Stomach (tissue), 9 donors: ENCODE data around the gene CDH19. TPM values are rescaled to one million over a fixed set of nuclear protein-coding genes. Genes with fewer than 3 reads are reported as not detected.

Experiments
- DNase-seq, 2 donors: peaks; one replicate each; pipeline versions ENCODE4 v3.0.0 to v3.0.0-alpha.2; 2013 to 2019
- H3K27ac ChIP-seq, 5 donors: fragments of 200-600 bp in 4 of 5; sonication (generic) in 4 of 5; one replicate each; pipeline ENCODE4 v1.5.1; 2013 to 2019; ENCODE audit warnings: mild to moderate bottlenecking in 1 of 5, moderate library complexity in 1 of 5
- H3K27me3 ChIP-seq, 3 donors: fragments of 200-600 bp; sonication (generic); one replicate each; pipeline ENCODE4 v1.5.1; 2017 to 2019; ENCODE audit warnings: mixed run types in 1 of 3
- H3K36me3 ChIP-seq, 4 donors: fragments of 200-600 bp; sonication (generic); 1 replicate in 3 of 4; 2 replicates in 1 of 4; pipeline ENCODE4 v1.5.1; 2016 to 2019
- H3K4me1 ChIP-seq, 4 donors: fragments of 200-600 bp; sonication (generic); one replicate each; pipeline ENCODE4 v1.5.1; 2016 to 2019
- H3K4me3 ChIP-seq, 4 donors: fragments of 200-600 bp; sonication (generic) in 3 of 4; one replicate each; pipeline ENCODE4 v1.5.1; 2016 to 2019; ENCODE audit warnings: mild to moderate bottlenecking in 1 of 4
- H3K9me3 ChIP-seq, 4 donors: fragments of 200-600 bp; sonication (generic); one replicate each; pipeline ENCODE4 v1.5.1; 2016 to 2019
- CTCF ChIP-seq, 7 experiments: fragments of 450-650 bp in 4 of 7; fragments of 200-600 bp in 3 of 7; sonication (generic) in 3 of 7; IDR thresholded peaks; one replicate each; pipeline ENCODE4 v1.5.1; 2016 to 2019; ENCODE audit warnings: antibody characterized with exemption in 7 of 7, control low read depth in 2 of 7, mild to moderate bottlenecking in 1 of 7
- EP300 ChIP-seq: sonication (generic); formaldehyde crosslinking; IDR thresholded peaks from one replicate; pipeline ENCODE4 v1.6.1; 2017; ENCODE audit warnings: antibody characterized with exemption
- POLR2A ChIP-seq, 4 donors: fragments of 450-650 bp; IDR thresholded peaks; one replicate each; pipeline ENCODE4 v1.6.1; 2016; ENCODE audit warnings: antibody characterized with exemption in 4 of 4, control low read depth in 2 of 4, mild to moderate bottlenecking in 1 of 4, moderate library complexity in 1 of 4
- POLR2AphosphoS5 ChIP-seq, 3 donors: sonication (generic); formaldehyde crosslinking; IDR thresholded peaks; one replicate each; pipeline ENCODE4 v1.6.1; 2016; ENCODE audit warnings: antibody characterized with exemption in 3 of 3
- WGBS, 5 donors: extraction: QIAGEN DNeasy Blood & Tissue Kit in 3 of 5; methylation state at CpG; one replicate each; pipeline versions ENCODE4 v1.1.5 to v1.1.7; 2013 to 2018; 5-methylcytosine and 5-hydroxymethylcytosine counted together
- intact Hi-C: fragments of 100-400 bp; cut with DNase I; formaldehyde crosslinking; loops from one replicate; pipeline ENCODE4 v1.15.1; 2023; ENCODE audit warnings: low total_unique reads
- polyA plus RNA-seq, 3 donors: library from polyadenylated mRNA; stranded (reverse); fragments of 200-250 nt; gene quantifications; one replicate each; pipeline ENCODE4 v1.2.3, GENCODE V29; 2013
- total RNA-seq, 5 donors: library from RNA; depleted of rRNA; stranded (reverse); fragments of >200 nt; gene quantifications; one replicate each; pipeline versions ENCODE4 v1.1.0 to v1.2.3, GENCODE V29; 2014 to 2016
- donor health status: healthy with polysubstance abuse.
- donor health status: Bipolar disorder and iron deficiency.
- donor health status: healthy.

The CDH19 gene
- total and polyA plus RNA-seq, 8 donors: 0.92 to 52.5 (median 7.1) TPM

GRCh38 chr18:66566616-66567015 is 37.3 kb downstream of the CDH19 start:
- 74 to 86% (median 80%) methylated on average over 5 of the region's 5 CpGs for WGBS, 5 donors
- Histone ChIP-seq H3K27ac (no peak overlapping the region), H3K9me3 (no peaks in the 10 kb centered on the region), H3K27me3 (no peaks in the 10 kb centered on the region), H3K4me3 (no peak overlapping the region), H3K4me1 (no peaks in the 10 kb centered on the region), H3K36me3 (no peaks in the 10 kb centered on the region)
- DNase-seq: no peak
- intact Hi-C loops: no loop called here
- no peak for TF ChIP-seq EP300
- TF ChIP-seq CTCF (IDR thresholded peaks at IDR 0.05): no peak
- no peak for TF ChIP-seq POLR2AphosphoS5 (IDR thresholded peaks at IDR 0.05)
- no peak for TF ChIP-seq POLR2A (IDR thresholded peaks at IDR 0.05)

- intact Hi-C loops: no loop called here
- TF ChIP-seq POLR2AphosphoS5 (IDR thresholded peaks at IDR 0.05): no peak
- TF ChIP-seq POLR2A (IDR thresholded peaks at IDR 0.05): no peak
- TF ChIP-seq EP300: no peak
Observed at GRCh38 chr18:66564236-66564635, 39.7 kb downstream of the CDH19 start.

GRCh38 chr18:66562279-66562678 is 41.6 kb downstream of the CDH19 start:
- WGBS, 5 donors: 77 to 86% (median 84%) methylated on average over 6 of the region's 6 CpGs
- Histone ChIP-seq H3K4me1 (no peaks in the 10 kb centered on the region), H3K27me3 (no peaks in the 10 kb centered on the region), H3K9me3 (no peaks in the 10 kb centered on the region), H3K4me3 (no peak overlapping the region), H3K27ac (no peak overlapping the region), H3K36me3 (no peaks in the 10 kb centered on the region)
- DNase-seq: no peak
- no peak for TF ChIP-seq EP300
- TF ChIP-seq POLR2AphosphoS5 (IDR thresholded peaks at IDR 0.05): no peak
- no peak for TF ChIP-seq CTCF (IDR thresholded peaks at IDR 0.05)
- no peak for TF ChIP-seq POLR2A (IDR thresholded peaks at IDR 0.05)
- intact Hi-C loops: no loop called here

More at GRCh38 chr18:66564236-66564635, 39.7 kb downstream of the CDH19 start:
- H3K27ac ChIP-seq: no peak overlapping the region
- H3K36me3 ChIP-seq: no peaks in the 10 kb centered on the region
- H3K9me3 ChIP-seq: no peaks in the 10 kb centered on the region
- DNase-seq: no peak
- H3K4me1 ChIP-seq: no peaks in the 10 kb centered on the region
- no peak overlapping the region for H3K4me3 ChIP-seq
- no peaks in the 10 kb centered on the region for H3K27me3 ChIP-seq

GRCh38 chr18:66560094-66560493 is 43.8 kb downstream of the CDH19 start:
- no peaks in the 10 kb centered on the region for H3K4me1 ChIP-seq
- no peaks in the 10 kb centered on the region for H3K36me3 ChIP-seq
- WGBS, 5 donors: 21 to 51% (median 43%) methylated on average over 4 of the region's 4 CpGs
- H3K4me3 ChIP-seq: no peak overlapping the region
- H3K27ac ChIP-seq: no peak overlapping the region
- peak in 1 of 2 donors; percentile 53 for DNase-seq
- TF ChIP-seq POLR2A (IDR thresholded peaks at IDR 0.05): no peak
- TF ChIP-seq EP300: no peak
- no peak for TF ChIP-seq POLR2AphosphoS5 (IDR thresholded peaks at IDR 0.05)
- TF ChIP-seq CTCF (IDR thresholded peaks at IDR 0.05): peak in 2 of 7 experiments; percentile 16 to 27
- no peaks in the 10 kb centered on the region for H3K27me3 ChIP-seq
- intact Hi-C loops: no loop called here
- no peaks in the 10 kb centered on the region for H3K9me3 ChIP-seq

- H3K27ac ChIP-seq: no peak overlapping the region
- no peaks in the 10 kb centered on the region for H3K36me3 ChIP-seq
- intact Hi-C loops: no loop called here
- H3K4me1 ChIP-seq: no peaks in the 10 kb centered on the region
- no peaks in the 10 kb centered on the region for H3K9me3 ChIP-seq
- 71 to 81% (median 78%) methylated on average over 5 of the region's 5 CpGs for WGBS, 5 donors
- no peak overlapping the region for H3K4me3 ChIP-seq
- TF ChIP-seq CTCF (IDR thresholded peaks at IDR 0.05) (no peak), POLR2AphosphoS5 (IDR thresholded peaks at IDR 0.05) (no peak), EP300 (no peak), POLR2A (IDR thresholded peaks at IDR 0.05) (no peak)
- no peak for DNase-seq
- H3K27me3 ChIP-seq: no peaks in the 10 kb centered on the region
Observed at GRCh38 chr18:66558773-66559172, 45.1 kb downstream of the CDH19 start.
